Muscle layer of colon (tissue), 2 donors: ENCODE results near the gene ANKS1B.

Experiments used
- H3K27ac ChIP-seq: one replicate; pipeline ENCODE4 v1.7.0; 2013; ENCODE audit warnings: low read depth, mild to moderate bottlenecking, low read length, moderate library complexity
- H3K27me3 ChIP-seq, 2 donors: one replicate each; pipeline ENCODE4 v1.7.0; 2013; ENCODE audit warnings: low read length in 2 of 2, mild to moderate bottlenecking in 2 of 2; ENCODE audit not compliant: insufficient read depth in 2 of 2, control insufficient read depth in 1 of 2
- H3K36me3 ChIP-seq: one replicate; pipeline ENCODE4 v1.7.0; 2013; ENCODE audit warnings: mild to moderate bottlenecking, low read length; ENCODE audit not compliant: insufficient read depth
- H3K4me1 ChIP-seq: one replicate; pipeline ENCODE4 v1.7.0; 2013; ENCODE audit warnings: mild to moderate bottlenecking, low read length; ENCODE audit not compliant: insufficient read depth
- H3K4me3 ChIP-seq, 2 donors: one replicate each; pipeline ENCODE4 v1.7.0; 2013; ENCODE audit warnings: low read length in 2 of 2, low read depth in 1 of 2, mild to moderate bottlenecking in 1 of 2, moderate library complexity in 1 of 2
- H3K9ac ChIP-seq: one replicate; pipeline ENCODE4 v1.7.0; 2013; ENCODE audit warnings: low read length
- H3K9me3 ChIP-seq: one replicate; pipeline ENCODE4 v1.7.0; 2013; ENCODE audit warnings: mild to moderate bottlenecking, low read length
- donor health status: abdominal sarcoma.
- donor health status: Adenocarcinoma of cecum.

ANKS1B gene

DNA sequence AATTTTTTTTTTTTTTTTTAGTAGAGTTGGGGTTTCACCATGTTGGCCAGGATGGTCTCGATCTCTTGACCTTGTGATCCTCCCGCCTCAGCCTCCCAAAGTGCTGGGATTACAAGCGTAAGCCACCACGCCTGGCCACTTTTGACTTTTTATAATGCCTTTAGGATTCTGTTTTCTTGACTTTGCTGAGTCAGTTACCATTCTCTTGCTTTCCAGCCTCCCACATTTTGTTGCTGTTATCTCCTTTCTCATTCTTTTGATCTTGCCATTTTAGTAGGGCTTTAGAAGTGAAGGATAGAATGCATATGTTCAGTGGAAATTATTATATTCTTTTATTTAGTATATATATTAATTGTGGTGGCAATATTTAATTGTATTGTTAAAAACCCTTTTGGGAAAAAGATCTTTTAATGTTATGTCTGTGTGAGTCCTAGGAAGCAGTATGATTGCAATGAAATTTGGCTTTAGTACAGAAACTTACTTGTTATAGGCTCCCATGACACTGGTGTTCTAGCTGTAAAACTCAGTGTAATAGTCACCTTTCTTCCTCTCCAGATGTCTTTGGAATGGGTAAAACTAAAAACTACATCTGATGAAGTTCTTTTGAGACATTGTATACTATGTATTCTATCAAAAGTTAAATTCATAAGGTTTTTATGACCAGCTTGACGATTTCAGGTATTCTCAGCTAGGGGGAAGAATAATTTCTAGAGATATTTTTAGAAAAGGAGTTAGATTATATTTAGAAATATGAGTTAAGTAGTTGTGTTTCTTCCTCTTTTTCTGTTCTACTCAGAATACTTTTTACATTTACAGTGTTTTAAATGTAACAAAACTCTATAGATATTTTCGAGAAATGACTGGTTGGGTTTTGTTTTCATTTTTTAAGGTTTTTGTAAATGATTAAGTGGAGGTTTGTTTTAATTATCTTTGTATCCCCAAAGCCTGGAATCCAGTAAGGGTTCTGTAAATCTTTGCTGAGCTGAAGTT lies 1264.9 kb downstream of the ANKS1B start:
- H3K27ac ChIP-seq, result no peak overlapping the region
- H3K4me1 ChIP-seq, result no peaks in the 10 kb centered on the region
- H3K36me3 ChIP-seq, result peaks cover 19% of the 10 kb centered on the region
- no peak overlapping the region for H3K4me3 ChIP-seq
- no peak overlapping the region for H3K9ac ChIP-seq
- no peaks in the 10 kb centered on the region for H3K27me3 ChIP-seq
- H3K9me3 ChIP-seq, result no peaks in the 10 kb centered on the region

DNA sequence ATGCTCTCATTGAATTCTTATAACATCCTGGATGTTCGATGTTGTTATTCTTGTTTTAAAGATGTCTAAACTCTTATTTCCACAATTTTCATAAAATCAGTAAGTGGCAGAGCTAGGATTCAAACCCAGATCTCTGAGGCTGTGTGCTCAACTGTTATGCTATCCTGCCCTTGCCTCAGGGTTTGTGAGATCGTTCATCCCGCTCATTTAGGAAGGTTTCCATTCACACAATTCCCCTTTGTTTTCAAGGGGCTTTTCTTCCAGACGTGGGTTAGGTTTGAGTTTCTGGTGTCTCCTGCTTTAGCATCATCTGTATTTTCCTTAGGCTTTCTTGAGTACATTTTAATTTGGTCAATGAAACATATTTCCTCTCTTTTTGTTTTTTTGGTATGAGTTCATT lies 1270.3 kb downstream of the ANKS1B start:
- Histone ChIP-seq H3K27me3 (no peaks in the 10 kb centered on the region), H3K36me3 (peaks cover 10% of the 10 kb centered on the region), H3K4me3 (no peak overlapping the region), H3K27ac (no peak overlapping the region), H3K9ac (no peak overlapping the region), H3K9me3 (no peaks in the 10 kb centered on the region), H3K4me1 (no peaks in the 10 kb centered on the region)

DNA sequence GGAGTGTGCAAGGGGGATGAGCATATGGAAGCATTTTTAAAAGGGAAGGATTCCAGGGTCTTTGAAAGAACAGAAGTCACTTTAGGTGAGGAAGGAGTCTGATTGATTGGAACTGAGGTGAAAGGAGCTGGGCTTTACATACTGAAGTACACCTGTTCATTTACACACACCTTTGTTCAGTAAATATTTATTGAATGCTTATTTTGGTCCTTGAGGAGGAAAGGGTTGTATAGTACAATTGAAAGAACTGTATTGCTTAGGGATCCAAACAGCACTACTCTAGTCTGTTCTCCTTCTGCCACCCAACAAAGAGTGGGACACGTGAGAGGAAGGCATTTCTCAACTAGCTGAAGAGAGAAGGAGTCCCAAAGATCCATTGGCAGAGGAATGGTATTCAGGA lies 1275.7 kb downstream of the ANKS1B start:
- H3K4me3 ChIP-seq, result no peak overlapping the region
- no peaks in the 10 kb centered on the region for H3K9me3 ChIP-seq
- no peaks in the 10 kb centered on the region for H3K27me3 ChIP-seq
- no peak overlapping the region for H3K27ac ChIP-seq
- H3K36me3 ChIP-seq, result peaks cover 10% of the 10 kb centered on the region
- no peaks in the 10 kb centered on the region for H3K4me1 ChIP-seq
- H3K9ac ChIP-seq, result no peak overlapping the region

DNA sequence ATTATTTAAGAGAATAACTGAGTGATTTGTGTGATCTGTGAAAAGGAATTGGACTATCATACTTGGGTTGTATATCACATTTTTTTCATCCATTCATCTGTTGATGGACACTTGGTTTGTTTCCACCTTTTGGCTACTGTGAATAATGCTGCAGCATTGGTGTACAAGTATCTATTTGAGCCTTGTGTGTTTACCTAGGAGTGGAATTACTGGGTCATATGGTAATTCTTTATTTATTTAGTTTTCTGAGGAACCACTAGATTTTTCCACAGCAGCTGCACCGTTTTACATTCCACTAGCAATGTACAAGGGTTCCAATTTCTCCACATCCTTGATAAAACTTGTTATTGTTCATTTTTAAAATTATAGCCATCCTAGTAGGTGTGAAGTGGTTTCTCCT lies 1283.6 kb downstream of the ANKS1B start:
- H3K27me3 ChIP-seq, result no peaks in the 10 kb centered on the region
- peaks cover 4% of the 10 kb centered on the region for H3K36me3 ChIP-seq
- H3K9ac ChIP-seq, result no peak overlapping the region
- no peak overlapping the region for H3K27ac ChIP-seq
- H3K4me1 ChIP-seq, result peaks cover 5% of the 10 kb centered on the region
- no peaks in the 10 kb centered on the region for H3K9me3 ChIP-seq
- H3K4me3 ChIP-seq, result no peak overlapping the region

DNA sequence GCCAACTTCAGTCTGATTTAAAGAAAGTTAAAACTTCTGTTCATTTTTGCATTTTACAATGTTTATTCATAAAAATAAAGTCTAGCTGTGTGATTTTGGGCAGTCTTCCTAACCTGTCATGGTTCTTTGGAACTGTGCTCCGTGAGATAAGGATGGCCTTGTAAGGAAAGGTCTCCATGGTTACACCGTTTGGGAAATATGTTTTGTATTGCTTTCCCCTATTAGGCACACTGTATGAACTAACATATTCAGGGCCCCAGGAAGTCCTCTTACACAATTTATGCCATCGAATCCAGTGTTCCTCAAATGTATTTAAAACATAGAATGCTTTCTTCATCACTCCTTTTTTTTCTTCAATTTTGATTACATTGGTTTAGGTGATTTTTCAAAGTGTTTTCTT lies 1285.2 kb downstream of the ANKS1B start:
- no peaks in the 10 kb centered on the region for H3K27me3 ChIP-seq
- no peak overlapping the region for H3K9ac ChIP-seq
- H3K9me3 ChIP-seq, result no peaks in the 10 kb centered on the region
- peaks cover 4% of the 10 kb centered on the region for H3K36me3 ChIP-seq
- H3K27ac ChIP-seq, result no peak overlapping the region
- H3K4me1 ChIP-seq, result peaks cover 5% of the 10 kb centered on the region
- no peak overlapping the region for H3K4me3 ChIP-seq

DNA sequence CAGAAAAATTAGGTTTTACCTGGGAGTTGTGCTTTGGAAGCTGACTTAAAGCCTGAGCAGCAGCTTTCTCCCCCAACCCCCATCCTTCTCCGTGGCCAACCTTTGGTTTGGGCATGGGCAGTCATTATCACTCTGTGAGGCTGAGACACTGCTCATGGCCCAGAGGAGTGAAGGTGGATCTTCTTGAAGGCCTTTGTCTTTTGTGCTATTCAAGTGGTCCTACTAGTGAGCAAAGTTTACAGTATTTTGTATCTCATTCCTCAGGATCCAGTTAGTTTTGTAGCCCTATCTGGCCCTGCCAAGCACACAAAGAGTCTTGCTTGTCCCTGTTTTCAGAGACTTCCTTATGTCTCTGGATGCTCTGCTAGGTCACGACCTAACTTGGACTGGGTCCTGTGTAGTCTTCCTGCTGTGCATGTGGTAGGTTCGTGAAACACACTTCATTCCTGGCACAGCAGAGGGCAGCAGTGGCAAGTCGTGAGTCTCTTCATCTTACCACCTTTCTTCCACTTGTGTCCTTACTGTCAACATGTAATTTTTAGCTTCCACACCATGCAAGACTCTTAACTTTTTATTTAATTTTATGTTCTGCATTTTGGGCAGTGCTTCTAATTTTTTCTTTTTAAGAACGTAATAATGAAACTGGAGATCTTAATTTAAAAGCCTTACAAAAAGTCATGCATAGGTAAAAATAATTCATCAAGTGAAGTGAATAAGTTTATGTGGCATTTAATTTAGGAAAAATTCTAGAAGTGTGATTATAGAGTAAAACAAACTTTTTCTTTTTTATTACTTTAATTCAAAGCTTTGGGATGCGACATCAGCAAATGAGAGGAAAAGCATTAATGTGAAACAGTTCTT lies 1285.9 kb downstream of the ANKS1B start:
- H3K9ac ChIP-seq, result no peak overlapping the region
- no peaks in the 10 kb centered on the region for H3K9me3 ChIP-seq
- H3K27me3 ChIP-seq, result no peaks in the 10 kb centered on the region
- peaks cover 5% of the 10 kb centered on the region for H3K4me1 ChIP-seq
- H3K4me3 ChIP-seq, result no peak overlapping the region
- no peak overlapping the region for H3K27ac ChIP-seq
- H3K36me3 ChIP-seq, result peaks cover 4% of the 10 kb centered on the region

DNA sequence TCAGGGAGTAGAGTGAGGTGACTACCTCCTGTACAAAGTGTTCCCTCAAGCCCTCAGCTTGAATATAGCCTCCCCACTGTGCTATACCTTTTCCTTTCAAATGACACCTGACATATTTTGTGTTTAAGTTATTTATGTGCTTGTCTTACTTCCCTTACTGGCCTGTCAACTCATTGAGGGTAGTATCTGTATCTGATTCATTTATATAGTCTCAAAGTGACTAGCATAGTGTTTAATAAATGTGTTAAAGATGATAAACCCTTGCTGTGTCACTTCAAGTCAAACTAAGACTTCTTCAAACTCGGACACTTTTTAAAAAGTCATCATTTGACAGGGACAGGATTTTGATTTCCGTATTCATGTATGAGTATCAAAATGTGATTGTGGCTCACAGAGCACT lies 1287.5 kb downstream of the ANKS1B start:
- no peak overlapping the region for H3K4me3 ChIP-seq
- no peak overlapping the region for H3K9ac ChIP-seq
- H3K4me1 ChIP-seq, result peaks cover 5% of the 10 kb centered on the region
- H3K9me3 ChIP-seq, result no peaks in the 10 kb centered on the region
- H3K27ac ChIP-seq, result no peak overlapping the region
- no peaks in the 10 kb centered on the region for H3K27me3 ChIP-seq
- peaks cover 8% of the 10 kb centered on the region for H3K36me3 ChIP-seq

DNA sequence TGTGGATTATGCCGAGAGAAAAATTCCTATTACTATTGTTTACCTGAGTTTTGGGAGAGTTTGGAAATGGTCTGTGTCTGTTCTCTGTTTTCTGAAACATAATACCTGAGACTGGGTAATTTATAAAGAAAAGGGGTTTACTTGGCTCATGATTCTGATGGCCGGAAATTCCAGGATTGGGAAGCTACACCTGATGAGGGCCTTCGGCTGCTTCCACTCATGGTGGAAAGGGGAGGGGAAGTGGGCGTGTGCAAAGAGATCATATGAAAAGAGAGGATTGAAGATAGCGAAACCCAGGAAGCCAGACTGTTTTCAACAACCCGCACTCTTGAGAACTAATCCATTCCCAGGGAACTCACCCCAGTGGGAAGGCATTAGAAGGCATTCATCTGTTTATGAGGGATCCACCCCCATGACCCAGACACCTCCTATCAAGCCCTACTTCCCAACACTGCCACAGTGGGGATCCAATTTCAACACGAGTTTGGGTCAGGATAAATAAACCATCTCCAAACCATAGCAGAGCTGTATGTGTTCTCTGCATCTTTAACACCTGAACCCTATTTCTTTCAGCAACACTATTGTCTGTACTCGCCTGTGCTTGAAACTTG lies 1288.6 kb downstream of the ANKS1B start:
- Histone ChIP-seq H3K9ac (no peak overlapping the region), H3K9me3 (no peaks in the 10 kb centered on the region), H3K27me3 (no peaks in the 10 kb centered on the region), H3K4me3 (no peak overlapping the region), H3K4me1 (peaks cover 5% of the 10 kb centered on the region), H3K36me3 (peaks cover 8% of the 10 kb centered on the region), H3K27ac (no peak overlapping the region)

DNA sequence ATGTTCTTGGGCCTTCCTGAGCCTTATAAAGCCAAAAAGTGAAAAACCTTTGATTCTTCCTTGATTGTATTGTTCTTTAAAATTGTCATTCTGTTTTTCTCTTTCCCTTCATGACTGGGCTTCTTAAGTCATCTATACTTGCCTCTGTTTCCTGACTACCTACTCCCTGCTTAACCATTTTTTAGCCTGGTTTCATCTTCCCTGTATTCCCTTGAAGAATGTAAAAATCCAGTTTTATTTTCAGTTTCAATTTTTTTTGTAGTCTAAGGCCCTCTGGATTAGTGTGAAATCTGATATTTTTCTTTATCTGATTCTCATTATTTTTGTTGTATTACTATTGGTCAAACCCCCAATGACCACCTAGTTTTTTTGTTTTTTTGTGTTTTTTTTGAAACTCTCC lies 1293.4 kb downstream of the ANKS1B start:
- no peak overlapping the region for H3K27ac ChIP-seq
- no peaks in the 10 kb centered on the region for H3K9me3 ChIP-seq
- no peak overlapping the region for H3K9ac ChIP-seq
- H3K4me1 ChIP-seq, result no peaks in the 10 kb centered on the region
- H3K27me3 ChIP-seq, result no peaks in the 10 kb centered on the region
- peaks cover 11% of the 10 kb centered on the region for H3K36me3 ChIP-seq
- H3K4me3 ChIP-seq, result no peak overlapping the region

DNA sequence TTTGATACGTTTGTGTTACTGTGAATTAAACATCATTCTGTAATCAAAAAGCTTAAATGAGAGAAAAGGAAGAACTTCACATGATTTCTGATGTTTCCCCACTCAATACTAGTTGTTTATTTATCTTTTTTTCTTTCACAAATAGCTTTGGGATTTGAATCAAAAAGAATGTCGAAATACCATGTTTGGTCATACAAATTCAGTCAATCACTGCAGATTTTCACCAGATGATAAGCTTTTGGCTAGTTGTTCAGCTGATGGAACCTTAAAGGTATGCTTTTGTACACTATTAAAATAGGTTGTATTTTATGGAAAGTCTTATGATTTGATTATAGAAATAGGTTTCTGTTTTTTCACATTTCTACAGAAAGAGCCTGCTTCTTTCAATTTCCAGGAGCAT lies 1298.1 kb downstream of the ANKS1B start:
- Histone ChIP-seq H3K36me3 (peaks cover 26% of the 10 kb centered on the region), H3K27me3 (no peaks in the 10 kb centered on the region), H3K4me1 (no peaks in the 10 kb centered on the region), H3K27ac (no peak overlapping the region), H3K9me3 (no peaks in the 10 kb centered on the region), H3K9ac (no peak overlapping the region), H3K4me3 (no peak overlapping the region)
